GM19193 (cell line): ENCODE results near the gene PODN.

Experiments used
- POLR2A ChIP-seq: IDR thresholded peaks from 4 replicates; pipeline ENCODE4 v1.6.1; 2011; ENCODE audit not compliant: insufficient read depth, insufficient read length; ENCODE audit errors: extremely low read depth

The PODN gene

DNA sequence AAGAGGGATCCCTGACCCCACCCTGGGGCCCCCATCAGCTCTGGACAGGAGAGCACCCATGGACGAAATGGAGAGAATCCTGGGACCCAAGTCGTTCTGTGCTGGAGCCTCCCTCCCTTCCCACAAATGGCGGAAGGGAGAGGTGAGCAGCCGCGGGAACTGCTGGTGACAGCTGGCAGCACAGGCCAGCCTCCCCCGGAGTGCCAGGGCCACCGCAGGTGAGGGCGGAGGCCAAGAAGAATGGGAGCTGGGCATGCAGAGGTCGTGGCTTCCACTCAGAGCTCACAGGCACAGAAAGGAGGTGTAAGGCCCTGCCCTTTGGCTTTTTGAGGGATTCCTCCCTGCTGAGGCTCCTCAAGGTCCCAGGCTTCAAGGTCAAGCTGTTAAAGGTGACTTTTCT is 55.8 kb downstream of the PODN start:
- TF ChIP-seq POLR2A, result no peak

DNA sequence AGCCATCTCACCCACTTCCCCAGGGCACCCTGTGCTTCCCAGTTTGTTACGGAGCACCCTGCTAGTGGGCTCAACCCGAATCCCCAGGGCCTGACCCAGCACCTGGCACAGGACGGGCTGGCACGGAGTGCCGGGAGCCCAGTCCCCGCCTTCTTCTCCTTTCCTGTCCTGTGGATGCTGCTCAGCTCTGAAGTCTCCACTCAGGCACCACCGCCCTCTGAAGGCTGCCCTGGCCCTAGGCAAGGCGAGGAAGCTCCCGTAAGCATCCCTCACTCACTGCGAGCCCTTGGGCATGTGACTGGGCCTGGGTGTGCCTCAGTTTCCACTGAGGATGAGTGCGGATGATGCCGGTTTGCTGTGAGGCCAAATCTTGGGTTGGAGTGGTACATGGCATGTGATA is 58.6 kb downstream of the PODN start:
- no peak for TF ChIP-seq POLR2A

DNA sequence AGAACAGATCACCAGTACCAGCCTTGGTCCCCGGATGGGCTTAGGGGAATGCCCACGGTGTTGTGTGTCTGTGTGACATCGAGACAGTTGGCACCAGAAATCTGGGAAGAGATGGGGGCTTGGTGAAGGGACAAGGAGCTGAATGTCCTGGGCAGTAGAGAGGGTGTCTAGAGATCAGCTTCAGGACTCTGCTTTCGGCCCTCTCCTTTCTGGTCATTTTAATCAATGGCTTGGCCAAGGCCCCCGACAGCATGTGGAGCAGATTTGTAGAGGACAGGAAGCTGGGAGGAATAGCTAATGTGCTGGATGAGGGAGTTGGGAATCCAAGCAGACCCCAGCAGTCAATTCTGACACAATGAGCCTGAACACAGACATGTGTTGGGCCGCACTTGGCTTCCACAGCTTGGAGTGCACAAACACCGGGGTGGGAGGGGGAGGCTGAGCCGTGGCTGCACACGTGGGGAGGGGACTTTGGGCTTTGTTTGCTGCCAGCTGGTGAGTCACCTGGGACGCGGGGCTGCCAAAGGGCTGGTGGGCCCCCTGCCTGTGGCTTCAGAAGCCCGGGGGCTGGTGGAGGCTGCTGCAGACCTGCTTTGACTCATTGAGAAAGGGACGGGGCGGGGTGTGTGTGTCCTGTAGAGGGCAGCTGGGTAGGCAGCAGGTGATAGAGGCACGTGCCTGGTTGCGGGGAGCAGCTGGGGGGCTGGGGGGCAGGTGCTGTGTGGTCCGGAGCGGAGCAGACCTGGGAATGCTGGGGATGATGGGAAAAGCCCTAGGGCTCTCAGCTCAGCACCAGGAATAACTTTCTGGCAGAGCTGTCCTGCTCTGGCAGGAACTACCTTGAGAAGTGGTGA is 59.5 kb downstream of the PODN start:
- no peak for TF ChIP-seq POLR2A

DNA sequence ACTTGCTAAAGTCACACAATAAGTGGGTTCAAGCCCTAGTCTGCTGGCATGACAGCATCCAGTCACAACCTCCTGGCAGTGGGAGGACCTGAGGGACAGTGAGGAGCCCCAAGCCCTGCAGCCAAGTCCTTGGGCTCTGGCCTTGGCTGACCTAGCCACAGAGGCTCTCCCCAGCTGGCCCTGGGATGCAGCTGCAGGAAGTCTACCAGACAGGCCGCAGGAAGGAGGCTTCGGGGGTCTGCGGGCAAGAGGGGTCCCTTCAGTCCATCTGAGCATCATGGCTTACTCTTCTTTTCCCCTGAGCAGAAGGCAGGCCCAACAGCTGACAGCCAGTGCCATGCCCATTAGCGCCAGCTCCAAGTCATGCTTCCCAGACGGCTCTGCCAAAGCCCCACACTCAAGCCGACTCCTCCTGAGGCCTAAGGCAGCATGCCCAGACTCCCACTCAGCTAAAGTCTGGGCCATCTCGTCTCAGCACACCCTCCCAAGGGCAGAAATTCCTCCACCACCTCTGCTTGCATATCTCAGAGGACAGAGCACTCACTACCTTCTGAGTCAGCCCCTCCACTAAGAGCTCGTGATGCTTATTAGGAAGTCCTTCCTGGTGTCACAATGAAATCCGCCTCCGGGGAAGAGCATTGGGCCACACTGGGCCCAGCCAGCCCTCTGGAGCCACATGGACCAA is 60.3 kb downstream of the PODN start:
- no peak for TF ChIP-seq POLR2A

DNA sequence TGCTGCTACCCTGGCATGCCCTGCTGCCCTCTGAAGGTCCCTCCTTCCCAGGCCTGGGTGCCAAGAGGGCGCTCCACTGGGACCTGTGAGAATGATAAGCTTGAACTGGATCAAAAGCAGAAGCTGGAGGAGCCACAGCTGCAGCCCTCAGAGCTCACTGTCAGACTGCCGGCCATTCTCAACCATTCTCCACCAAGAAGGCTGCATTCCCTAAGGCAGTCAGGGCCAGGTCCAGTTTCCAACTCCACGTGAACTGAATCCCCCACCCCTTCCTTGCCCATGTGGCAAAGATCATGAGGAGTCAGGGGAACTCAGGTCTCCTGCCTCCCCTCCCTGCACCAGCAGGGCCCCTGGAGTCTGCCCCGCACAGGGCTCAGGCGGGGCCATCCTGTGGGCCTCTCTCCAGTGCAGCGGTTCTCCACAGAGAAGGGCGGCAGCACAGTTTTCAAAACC is 61.0 kb downstream of the PODN start:
- no peak for TF ChIP-seq POLR2A

DNA sequence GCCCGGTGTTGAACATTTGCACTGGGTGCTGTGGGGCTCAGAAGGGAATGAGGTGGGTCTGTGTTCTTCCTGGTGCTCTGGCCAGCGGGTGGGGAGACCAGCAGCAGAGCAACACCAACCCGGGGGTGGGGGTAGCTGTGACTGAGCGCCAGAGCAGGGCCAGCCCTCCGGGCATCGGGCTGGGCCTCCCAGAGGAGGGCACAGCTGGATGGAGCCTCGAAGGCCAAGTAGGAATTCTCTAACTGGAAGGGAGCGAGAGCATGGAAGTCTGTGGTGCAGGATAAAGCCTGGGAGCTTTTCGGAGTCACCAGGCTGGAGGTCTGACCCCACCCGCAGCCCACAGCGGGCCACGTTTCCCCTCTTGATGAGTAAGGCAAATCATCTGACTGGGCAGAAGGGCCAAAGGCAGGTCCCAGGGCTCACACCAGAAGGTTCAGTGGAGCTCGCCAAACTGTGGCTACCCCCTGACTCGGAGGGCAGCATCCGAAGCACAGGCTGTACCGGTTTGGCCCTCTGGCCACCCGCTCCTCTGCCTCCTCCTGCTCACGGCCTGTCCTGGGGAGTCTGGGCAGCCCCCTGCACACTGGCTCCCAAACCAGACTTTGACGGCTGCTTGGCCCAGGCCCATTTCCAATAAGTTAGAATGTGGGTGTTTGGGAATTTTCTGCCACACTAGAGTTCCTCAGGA is 61.6 kb downstream of the PODN start:
- no peak for TF ChIP-seq POLR2A

DNA sequence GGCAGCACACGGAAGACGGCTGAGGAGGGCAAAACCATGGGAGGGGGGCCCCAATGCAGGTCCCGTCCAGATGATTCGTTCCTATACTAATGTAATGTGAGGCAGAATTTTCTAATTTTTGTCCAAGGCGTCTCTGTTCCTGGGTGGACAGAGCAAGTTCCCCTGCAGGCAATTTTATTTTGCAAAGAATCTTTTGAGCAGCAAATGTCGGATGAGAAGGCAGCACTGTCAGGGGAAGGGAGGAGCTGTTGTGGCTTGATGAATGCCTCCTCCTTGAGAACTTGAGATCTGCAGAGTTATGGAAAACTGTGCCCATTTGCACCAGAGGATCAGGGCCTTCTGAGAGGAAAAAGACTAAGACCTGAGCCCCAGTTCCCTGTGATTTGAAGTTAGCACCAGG is 63.1 kb downstream of the PODN start:
- no peak for TF ChIP-seq POLR2A

DNA sequence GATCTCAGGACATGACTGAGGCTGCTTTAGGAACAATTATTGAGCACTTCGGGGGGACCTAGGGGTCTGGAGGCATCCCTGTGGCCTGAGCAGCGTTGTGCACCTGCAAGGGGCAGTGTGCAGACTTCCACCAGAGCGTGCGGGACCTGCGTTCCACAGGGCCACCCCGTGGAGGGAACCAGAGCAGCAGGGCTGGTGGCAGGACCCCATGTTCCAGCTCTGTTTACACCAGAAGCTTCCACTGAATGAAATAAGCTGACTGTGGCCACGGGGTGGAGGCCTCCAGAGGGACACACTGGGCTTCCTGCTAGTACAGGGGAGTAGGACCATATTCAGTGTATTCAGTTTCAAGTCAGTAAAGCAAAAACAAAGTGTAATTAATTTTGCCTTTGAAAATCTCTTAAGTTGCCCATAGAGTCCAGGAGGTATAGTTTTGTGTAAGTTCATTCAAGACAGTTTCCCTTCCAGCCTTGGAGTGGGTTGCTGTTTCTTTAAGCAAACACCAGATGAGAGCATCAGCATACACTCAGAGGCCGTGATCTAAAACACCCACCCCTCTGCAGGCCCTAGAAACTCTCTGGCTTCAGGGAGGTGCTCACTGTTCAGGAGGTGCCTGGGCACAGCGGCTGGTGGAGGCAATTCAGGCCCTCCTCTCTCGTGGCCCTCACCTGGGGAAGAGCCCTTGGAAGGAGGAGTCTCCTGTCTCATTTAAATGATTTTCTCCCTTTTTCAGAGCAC is 63.8 kb downstream of the PODN start:
- TF ChIP-seq POLR2A, result no peak

DNA sequence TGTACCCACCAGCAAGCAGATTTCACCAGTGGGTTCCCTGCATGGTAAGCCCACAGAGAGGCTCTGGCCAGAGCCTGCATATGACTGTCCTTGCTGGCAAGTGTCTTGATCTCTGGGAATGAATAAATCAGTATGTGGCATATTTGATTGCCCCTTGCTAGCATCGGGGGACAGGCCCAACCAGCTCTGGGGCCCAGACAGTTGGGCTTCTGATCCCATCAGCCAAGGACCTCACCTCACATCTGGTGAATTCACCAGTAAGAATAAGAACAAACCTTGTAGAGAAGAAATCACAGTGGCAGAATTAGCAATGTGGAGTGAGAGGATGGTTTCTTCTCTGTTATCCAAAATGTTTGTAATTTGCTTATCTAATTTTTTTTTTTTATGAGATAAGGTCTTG is 64.5 kb downstream of the PODN start:
- no peak for TF ChIP-seq POLR2A

DNA sequence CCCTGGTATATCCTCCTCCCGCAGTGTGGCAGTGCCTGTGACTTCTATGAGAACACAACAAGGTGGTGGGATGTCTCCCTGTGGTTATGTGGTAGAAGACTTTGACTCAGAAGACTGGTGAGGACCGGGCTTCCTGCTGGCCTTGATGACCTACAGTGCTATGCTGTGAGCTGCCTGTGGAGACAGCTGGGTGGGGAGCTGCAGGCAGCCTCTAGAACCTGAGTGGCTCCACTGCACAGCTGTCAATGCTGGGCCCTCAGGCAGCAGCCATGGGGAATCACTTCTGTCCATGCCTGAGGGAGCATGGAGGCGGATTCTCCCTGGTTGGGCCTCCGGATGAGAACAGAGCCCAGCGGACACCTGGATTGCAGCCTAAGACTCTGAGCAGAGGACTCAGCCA is 65.5 kb downstream of the PODN start:
- no peak for TF ChIP-seq POLR2A

DNA sequence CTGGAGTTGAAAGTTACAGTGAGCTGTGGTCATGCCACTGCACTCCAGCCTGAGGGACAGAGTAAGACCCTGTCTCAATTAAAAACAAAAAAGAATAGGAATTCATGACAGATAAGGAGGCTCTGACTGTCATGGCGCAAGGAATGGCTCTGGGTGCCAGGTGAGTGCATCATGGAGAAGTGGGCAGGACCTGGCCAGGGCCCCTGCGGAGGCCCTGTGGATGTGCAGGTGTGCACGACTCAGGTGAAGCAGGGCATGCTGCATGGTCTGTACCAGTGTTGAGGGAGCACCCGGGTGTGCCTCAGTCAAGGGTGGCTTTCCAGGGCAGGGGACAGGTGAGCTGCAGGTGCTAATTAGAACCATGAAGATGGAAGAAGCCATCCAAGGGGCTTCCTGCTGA is 66.4 kb downstream of the PODN start:
- no peak for TF ChIP-seq POLR2A

DNA sequence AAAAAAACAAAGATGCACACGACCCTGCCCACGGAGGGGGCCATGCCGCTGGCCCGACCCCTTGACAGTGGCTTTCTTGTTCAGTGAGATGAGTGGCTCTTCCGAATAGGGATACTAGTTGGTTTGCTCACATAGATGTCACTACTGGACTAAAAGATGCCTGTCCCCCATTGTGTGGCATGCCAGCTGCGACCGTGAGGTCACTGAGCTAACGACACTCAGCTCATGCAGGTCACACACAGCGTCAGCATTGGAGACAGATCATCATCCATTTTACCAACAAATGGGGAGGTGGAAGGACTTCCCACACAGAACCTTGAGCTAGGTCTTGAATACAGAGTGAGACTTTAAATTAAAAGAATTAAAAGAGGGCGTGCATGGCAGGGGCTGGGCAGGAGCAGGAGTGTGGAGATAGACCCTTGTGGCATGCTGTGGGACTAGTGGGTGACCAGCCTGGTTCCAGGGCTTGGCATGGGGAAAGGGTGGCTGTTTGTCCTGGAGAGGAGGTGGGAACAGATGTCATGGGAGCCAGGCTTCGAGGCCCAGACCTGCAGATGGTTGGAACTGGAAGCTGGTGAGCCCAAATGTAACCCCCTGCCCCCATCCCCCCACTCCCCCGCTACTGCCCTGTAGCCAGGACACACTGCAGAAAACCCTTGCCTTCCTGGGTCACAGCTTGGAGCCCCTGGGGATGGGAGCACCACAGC is 68.0 kb downstream of the PODN start:
- TF ChIP-seq POLR2A, result no peak

DNA sequence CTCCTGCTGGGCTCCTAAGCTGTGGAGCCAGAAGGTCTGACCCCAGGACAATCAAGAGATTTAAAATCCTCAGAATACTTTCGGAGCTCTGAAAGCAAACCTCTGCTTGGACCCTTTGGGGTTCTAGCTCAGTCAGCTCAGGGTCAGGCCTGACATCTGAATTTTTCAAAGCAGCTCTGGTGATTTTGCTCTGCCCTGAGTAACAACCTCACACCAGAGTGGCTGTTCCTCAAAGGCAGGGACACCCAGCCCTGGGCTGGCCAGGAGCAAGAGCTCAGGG is 68.5 kb downstream of the PODN start:
- TF ChIP-seq POLR2A, result no peak

DNA sequence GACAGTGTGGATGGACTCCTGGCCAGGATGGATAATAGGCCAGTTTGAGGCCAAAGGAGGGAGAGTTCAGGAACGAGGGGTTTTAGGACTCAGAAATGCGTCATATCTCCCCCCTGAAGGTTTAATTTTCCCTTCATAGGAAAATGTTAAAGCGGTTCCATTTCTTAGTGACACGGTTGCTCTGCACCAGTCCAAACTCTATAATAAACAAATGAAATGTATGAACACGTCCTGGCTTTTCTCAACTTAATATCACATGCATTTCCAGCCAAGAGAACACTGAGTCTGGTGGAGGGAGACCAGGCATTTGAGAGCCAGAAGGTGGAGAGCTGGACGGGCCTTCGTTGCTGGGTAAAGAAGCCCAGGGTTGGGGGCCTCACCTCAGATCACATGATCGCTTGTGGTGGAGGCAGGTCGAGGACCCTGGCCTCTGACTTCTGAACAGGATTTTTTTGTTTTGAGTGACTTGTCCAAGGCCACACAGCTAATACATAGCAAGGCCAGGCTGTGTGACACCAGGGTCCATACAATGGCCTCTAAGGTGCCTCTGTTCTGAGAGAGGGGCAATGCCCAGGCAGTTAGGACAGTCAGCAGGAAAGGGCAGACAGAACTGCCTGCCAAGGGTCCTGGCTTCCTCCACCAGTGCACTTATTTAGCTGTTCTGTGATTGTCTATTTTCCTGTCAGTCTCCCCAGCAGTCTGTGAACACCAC is 69.0 kb downstream of the PODN start:
- no peak for TF ChIP-seq POLR2A
